HEK293 (cell line): Measurements from ENCODE around the gene NOC2L.

Experiments used
- CTCF ChIA-PET: fragments of 350-600 bp; formaldehyde crosslinking; extraction: SDS; loops from one replicate; lab custom pipeline; 2021; ENCODE audit warnings: antibody characterized with exemption; lab: Yijun Ruan, JAX
- POLR2A ChIA-PET: fragments of 300-600 bp; formaldehyde crosslinking; extraction: SDS; loops from one replicate; lab custom pipeline; 2020; ENCODE audit warnings: antibody characterized with exemption, inconsistent platforms; lab: Yijun Ruan, JAX
- H3K27ac ChIP-seq: fragments of 200-500 bp; sonication (Bioruptor generic); 2 replicates; pipeline ENCODE4 v1.5.1; 2014; ENCODE audit warnings: low read depth, low read length, control low read depth, inconsistent platforms; ENCODE audit errors: extremely low read depth
- H3K36me3 ChIP-seq, 2 experiments: fragments of 200-500 bp in 1 of 2; sonication (Bioruptor generic) in 1 of 2; 1 replicate in 1 of 2; 2 replicates in 1 of 2; pipeline ENCODE4 v1.5.1; 2014 to 2017; ENCODE audit warnings: inconsistent platforms in 2 of 2, low read length in 2 of 2; ENCODE audit not compliant: control insufficient read depth in 2 of 2, insufficient read depth in 1 of 2
- H3K4me1 ChIP-seq: fragments of 200-500 bp; sonication (Bioruptor generic); 2 replicates; pipeline ENCODE4 v1.5.1; 2014; ENCODE audit warnings: mild to moderate bottlenecking, low read length, inconsistent platforms; ENCODE audit not compliant: control insufficient read depth, insufficient read depth
- H3K4me3 ChIP-seq: 2 replicates; pipeline ENCODE4 v1.5.1; 2011; ENCODE audit warnings: low read depth, mild to moderate bottlenecking, control low read depth, low read length, moderate library complexity
- H3K9me3 ChIP-seq: fragments of 200-500 bp; sonication (Bioruptor generic); 2 replicates; pipeline ENCODE4 v1.5.1; 2014; ENCODE audit warnings: low read depth, low read length, inconsistent platforms; ENCODE audit not compliant: control insufficient read depth, insufficient read depth
- BCL11A ChIP-seq: fragments of 450-650 bp; formaldehyde crosslinking; IDR thresholded peaks from 2 replicates; pipeline ENCODE4 v1.5.1; 2016; ENCODE audit warnings: low read depth, missing biosample characterization, missing genetic modification characterization
- FEZF1 ChIP-seq: fragments of 450-650 bp; formaldehyde crosslinking; IDR thresholded peaks from 2 replicates; pipeline ENCODE4 v1.5.1; 2016; ENCODE audit warnings: missing biosample characterization, missing genetic modification characterization
- GLI4 ChIP-seq: fragments of 450-650 bp; formaldehyde crosslinking; IDR thresholded peaks from 2 replicates; pipeline ENCODE4 v1.5.1; 2016; ENCODE audit warnings: missing biosample characterization, missing genetic modification characterization
- GLIS1 ChIP-seq: fragments of 450-650 bp; formaldehyde crosslinking; IDR thresholded peaks from 2 replicates; pipeline ENCODE4 v1.5.1; 2016; ENCODE audit warnings: missing biosample characterization, missing genetic modification characterization
- PATZ1 ChIP-seq: fragments of 450-650 bp; formaldehyde crosslinking; IDR thresholded peaks from 2 replicates; pipeline ENCODE4 v1.5.1; 2016; ENCODE audit warnings: missing biosample characterization, missing genetic modification characterization
- PRDM2 ChIP-seq: fragments of 450-650 bp; formaldehyde crosslinking; IDR thresholded peaks from 2 replicates; pipeline ENCODE4 v1.5.1; 2016; ENCODE audit warnings: missing biosample characterization, missing genetic modification characterization, borderline replicate concordance
- SETDB1 ChIP-seq: IDR thresholded peaks from one replicate; pipeline ENCODE4 v1.6.1; 2017; ENCODE audit warnings: mild to moderate bottlenecking, low read length, moderate library complexity, mixed read lengths; ENCODE audit not compliant: insufficient read length
- SP7 ChIP-seq: fragments of 450-650 bp; formaldehyde crosslinking; IDR thresholded peaks from 2 replicates; pipeline ENCODE4 v1.5.1; 2016; ENCODE audit warnings: missing biosample characterization, missing genetic modification characterization
- TRIM28 ChIP-seq: IDR thresholded peaks from 2 replicates; pipeline ENCODE4 v1.6.1; 2011; ENCODE audit warnings: low read length, control low read depth, borderline replicate concordance
- WT1 ChIP-seq: fragments of 450-650 bp; formaldehyde crosslinking; IDR thresholded peaks from 2 replicates; pipeline ENCODE4 v1.5.1; 2016; ENCODE audit warnings: missing biosample characterization, missing genetic modification characterization
- ZBTB10 ChIP-seq: fragments of 450-650 bp; formaldehyde crosslinking; IDR thresholded peaks from 2 replicates; pipeline ENCODE4 v1.5.1; 2016; ENCODE audit warnings: missing biosample characterization, missing genetic modification characterization
- ZBTB20 ChIP-seq: fragments of 450-650 bp; formaldehyde crosslinking; IDR thresholded peaks from 2 replicates; pipeline ENCODE4 v1.5.1; 2016; ENCODE audit warnings: missing biosample characterization, missing genetic modification characterization
- ZEB2 ChIP-seq: fragments of 450-650 bp; formaldehyde crosslinking; IDR thresholded peaks from 2 replicates; pipeline ENCODE4 v1.5.1; 2016; ENCODE audit warnings: missing biosample characterization, missing genetic modification characterization
- ZFP69B ChIP-seq: fragments of 450-650 bp; formaldehyde crosslinking; IDR thresholded peaks from 2 replicates; pipeline ENCODE4 v1.5.1; 2016; ENCODE audit warnings: missing biosample characterization, missing genetic modification characterization
- ZIC2 ChIP-seq: fragments of 450-650 bp; formaldehyde crosslinking; IDR thresholded peaks from 2 replicates; pipeline ENCODE4 v1.5.1; 2016; ENCODE audit warnings: missing biosample characterization, missing genetic modification characterization
- ZNF146 ChIP-seq: fragments of 450-650 bp; formaldehyde crosslinking; IDR thresholded peaks from 2 replicates; pipeline ENCODE4 v1.5.1; 2016; ENCODE audit warnings: missing biosample characterization, missing genetic modification characterization
- ZNF157 ChIP-seq: fragments of 450-650 bp; formaldehyde crosslinking; IDR thresholded peaks from 2 replicates; pipeline ENCODE4 v1.5.1; 2016; ENCODE audit warnings: missing biosample characterization, missing genetic modification characterization
- ZNF211 ChIP-seq: fragments of 450-650 bp; formaldehyde crosslinking; IDR thresholded peaks from 2 replicates; pipeline ENCODE4 v1.5.1; 2016; ENCODE audit warnings: low read depth, missing biosample characterization, missing genetic modification characterization
- ZNF274 ChIP-seq, 2 experiments: fragments of 200-500 bp in 1 of 2; fragments of 450-650 bp in 1 of 2; sonication (Bioruptor generic) in 1 of 2; formaldehyde crosslinking in 1 of 2; IDR thresholded peaks; 2 replicates each; pipeline versions ENCODE4 v1.5.1 to v1.6.1; 2014 to 2016; ENCODE audit warnings: borderline replicate concordance in 1 of 2, inconsistent platforms in 1 of 2, low read length in 1 of 2, missing biosample characterization in 1 of 2, missing genetic modification characterization in 1 of 2
- ZNF354C ChIP-seq: fragments of 450-650 bp; formaldehyde crosslinking; IDR thresholded peaks from 2 replicates; pipeline ENCODE4 v1.5.1; 2016; ENCODE audit warnings: missing biosample characterization, missing genetic modification characterization, low read depth, borderline replicate concordance
- ZNF394 ChIP-seq: fragments of 450-650 bp; formaldehyde crosslinking; IDR thresholded peaks from 2 replicates; pipeline ENCODE4 v1.5.1; 2016; ENCODE audit warnings: missing biosample characterization, missing genetic modification characterization, mild to moderate bottlenecking, moderate library complexity, borderline replicate concordance
- ZNF404 ChIP-seq: fragments of 450-650 bp; formaldehyde crosslinking; IDR thresholded peaks from 2 replicates; pipeline ENCODE4 v1.5.1; 2017; ENCODE audit warnings: missing biosample characterization, missing genetic modification characterization
- ZNF423 ChIP-seq: fragments of 450-650 bp; formaldehyde crosslinking; IDR thresholded peaks from 2 replicates; pipeline ENCODE4 v1.5.1; 2016; ENCODE audit warnings: missing biosample characterization, missing genetic modification characterization
- ZNF521 ChIP-seq: fragments of 450-650 bp; formaldehyde crosslinking; IDR thresholded peaks from 2 replicates; pipeline ENCODE4 v1.5.1; 2017; ENCODE audit warnings: missing biosample characterization, mild to moderate bottlenecking, missing genetic modification characterization
- ZNF561 ChIP-seq: fragments of 450-650 bp; IDR thresholded peaks from 2 replicates; pipeline ENCODE4 v1.5.1; 2018; ENCODE audit warnings: missing biosample characterization, missing genetic modification characterization, borderline replicate concordance
- ZNF623 ChIP-seq: fragments of 450-650 bp; formaldehyde crosslinking; IDR thresholded peaks from 2 replicates; pipeline ENCODE4 v1.5.1; 2016; ENCODE audit warnings: missing biosample characterization, missing genetic modification characterization
- ZSCAN23 ChIP-seq: fragments of 450-650 bp; formaldehyde crosslinking; IDR thresholded peaks from 2 replicates; pipeline ENCODE4 v1.5.1; 2016; ENCODE audit warnings: missing biosample characterization, missing genetic modification characterization

NOC2L gene

GRCh38 chr1:1001057-1001783 is 42.2 kb upstream of the NOC2L start:
- Histone ChIP-seq H3K9me3 (no peaks in the 10 kb centered on the region), H3K36me3 (peaks cover 0 to 40% of the 10 kb centered on the region in 2 experiments; a peak in 2 of 3 replicates), H3K27ac (peak overlapping the region; percentile 97), H3K4me3 (peak overlapping the region; percentile 74), H3K4me1 (0 out of 2 replicates have a peak, but pooled peaks cover 3% of the 10 kb centered on the region)
- ChIA-PET CTCF (interaction anchor here (0.7 to 3.2 kb wide), 9 partner anchors 11 to 71 kb away, joined by 3 to 31 read pairs (median 5); partner anchors contain the start of genes AGRN, ISG15 and PERM1), POLR2A (interaction anchor here (0.6 to 6.5 kb wide), 8 partner anchors 13 to 61 kb away, joined by 3 to 44 read pairs (median 3); partner anchors contain the start of genes AGRN and ISG15)
- TF ChIP-seq ZNF521 (tag by site-specific recombination): no peak
- no peak for TF ChIP-seq ZNF274 (IDR thresholded peaks at IDR 0.05; ENCODE audit: low read length)
- TF ChIP-seq ZNF274 (tag by site-specific recombination; IDR thresholded peaks at IDR 0.05; ENCODE audit: borderline replicate concordance): no peak
- TF ChIP-seq BCL11A (tag by site-specific recombination): no peak
- TF ChIP-seq ZEB2: peak; percentile 66; the same call in 1 of the 2 replicates
- peak; percentile 61 for TF ChIP-seq ZNF423 (tag by site-specific recombination)
- no peak for TF ChIP-seq GLI4 (tag by site-specific recombination)
- TF ChIP-seq ZFP69B (tag by site-specific recombination): no peak
- no peak for TF ChIP-seq ZNF404
- no peak for TF ChIP-seq PATZ1
- no peak for TF ChIP-seq FEZF1 (tag by site-specific recombination)
- TF ChIP-seq ZNF561 (tag by site-specific recombination): no peak; the same call in 1 of the 2 replicates
- no peak for TF ChIP-seq TRIM28
- TF ChIP-seq PRDM2 (tag by site-specific recombination): 0 out of 2 replicates have a peak, but pooled peaks have one; percentile 9
- peak; percentile 54 for TF ChIP-seq GLIS1 (tag by site-specific recombination)
- peak; percentile 51 for TF ChIP-seq SP7 (tag by site-specific recombination)
- 0 out of 2 replicates have a peak, but pooled peaks have one; percentile 79 for TF ChIP-seq ZBTB10 (tag by site-specific recombination)
- TF ChIP-seq ZNF394 (tag by site-specific recombination): no peak; the same call in 1 of the 2 replicates
- TF ChIP-seq SETDB1: peak; percentile 5
- TF ChIP-seq ZIC2: peak; percentile 79
- 0 out of 2 replicates have a peak, but pooled peaks have one; percentile 24 for TF ChIP-seq ZNF157 (tag by site-specific recombination)
- peak; percentile 62; the same call in 1 of the 2 replicates for TF ChIP-seq ZSCAN23 (tag by site-specific recombination)
- peak; percentile 1; the same call in 1 of the 2 replicates for TF ChIP-seq ZNF146 (tag by site-specific recombination)
- TF ChIP-seq WT1 (tag by site-specific recombination): no peak
- 0 out of 2 replicates have a peak, but pooled peaks have one; percentile 1 for TF ChIP-seq ZNF623 (tag by site-specific recombination)
- 0 out of 2 replicates have a peak, but pooled peaks have one; percentile 2 for TF ChIP-seq ZNF354C (tag by site-specific recombination)
- TF ChIP-seq ZNF211 (tag by site-specific recombination): no peak
- TF ChIP-seq ZBTB20 (tag by site-specific recombination): peak; percentile 22; the same call in 1 of the 2 replicates
